DOHH2 (cell line): ENCODE data around the gene TNFAIP2.

Experiments used
- H3F3A ChIP-seq: fragments of 200-600 bp; sonication (generic), shearing (Covaris generic); 2 replicates; pipeline ENCODE4 v1.6.0; 2016; ENCODE audit warnings: antibody characterized with exemption, mild to moderate bottlenecking; ENCODE audit not compliant: control insufficient read depth, insufficient read depth
- H3K27ac ChIP-seq: fragments of 200-600 bp; sonication (generic); 2 replicates; pipeline ENCODE4 v1.5.1; 2014; ENCODE audit warnings: low read depth, mild to moderate bottlenecking, low read length, moderate library complexity
- H3K27me3 ChIP-seq: fragments of 200-600 bp; sonication (generic); 2 replicates; pipeline ENCODE4 v1.6.1; 2014; ENCODE audit warnings: mild to moderate bottlenecking, low read length, mixed read lengths; ENCODE audit not compliant: control insufficient read depth
- H3K36me3 ChIP-seq: fragments of 200-600 bp; sonication (generic); 2 replicates; pipeline ENCODE4 v1.6.1; 2014; ENCODE audit warnings: mild to moderate bottlenecking, low read length, moderate library complexity, mixed read lengths; ENCODE audit not compliant: control insufficient read depth
- H3K4me1 ChIP-seq: fragments of 200-600 bp; sonication (generic); 2 replicates; pipeline ENCODE4 v1.6.1; 2014; ENCODE audit warnings: mild to moderate bottlenecking, low read length, mixed read lengths; ENCODE audit not compliant: control insufficient read depth
- H3K4me2 ChIP-seq: fragments of 200-600 bp; sonication (generic); 2 replicates; pipeline ENCODE4 v1.6.0; 2014; ENCODE audit warnings: mild to moderate bottlenecking, low read length, moderate library complexity
- H3K4me3 ChIP-seq: fragments of 200-600 bp; sonication (generic); 2 replicates; pipeline ENCODE4 v1.5.1; 2014; ENCODE audit warnings: mild to moderate bottlenecking, low read length, mixed read lengths
- H3K79me2 ChIP-seq: fragments of 200-600 bp; sonication (generic); 2 replicates; pipeline ENCODE4 v1.6.1; 2014; ENCODE audit warnings: mild to moderate bottlenecking, low read length, mixed read lengths; ENCODE audit not compliant: control insufficient read depth
- H3K9me2 ChIP-seq: fragments of 200-600 bp; sonication (generic); replicated peaks from 2 replicates; pipeline ENCODE4 v1.6.1; 2014; ENCODE audit warnings: mild to moderate bottlenecking, low read length, mixed read lengths; ENCODE audit not compliant: control insufficient read depth
- H3K9me3 ChIP-seq: fragments of 200-600 bp; sonication (generic); 2 replicates; pipeline ENCODE4 v1.6.1; 2014; ENCODE audit warnings: antibody characterized with exemption, low read length, mixed read lengths; ENCODE audit not compliant: control insufficient read depth, insufficient read depth
- H4K20me1 ChIP-seq: fragments of 200-600 bp; sonication (generic); 2 replicates; pipeline ENCODE4 v1.6.0; 2014; ENCODE audit warnings: low read depth, mild to moderate bottlenecking, antibody characterized with exemption, low read length, moderate library complexity; ENCODE audit not compliant: control insufficient read depth, insufficient read depth
- CTCF ChIP-seq: fragments of 200-600 bp; sonication (generic); IDR thresholded peaks from one replicate; pipeline ENCODE4 v1.5.1; 2014; ENCODE audit warnings: antibody characterized with exemption, mild to moderate bottlenecking, low read depth, low read length; ENCODE audit not compliant: poor library complexity, severe bottlenecking
- EZH2phosphoT487 ChIP-seq: fragments of 200-600 bp; sonication (generic); IDR thresholded peaks from 2 replicates; pipeline ENCODE4 v1.6.1; 2017; ENCODE audit warnings: borderline replicate concordance, mild to moderate bottlenecking, antibody characterized with exemption, low read length, moderate library complexity, mixed read lengths

The TNFAIP2 gene

GRCh38 chr14:103111232-103111868 is 11.9 kb upstream of the TNFAIP2 start:
- H3K4me1 ChIP-seq = peaks cover 82% of the 10 kb centered on the region
- H3K27ac ChIP-seq = peak overlapping the region; percentile 88
- H3K4me2 ChIP-seq = peak overlapping the region; percentile 78

DNA sequence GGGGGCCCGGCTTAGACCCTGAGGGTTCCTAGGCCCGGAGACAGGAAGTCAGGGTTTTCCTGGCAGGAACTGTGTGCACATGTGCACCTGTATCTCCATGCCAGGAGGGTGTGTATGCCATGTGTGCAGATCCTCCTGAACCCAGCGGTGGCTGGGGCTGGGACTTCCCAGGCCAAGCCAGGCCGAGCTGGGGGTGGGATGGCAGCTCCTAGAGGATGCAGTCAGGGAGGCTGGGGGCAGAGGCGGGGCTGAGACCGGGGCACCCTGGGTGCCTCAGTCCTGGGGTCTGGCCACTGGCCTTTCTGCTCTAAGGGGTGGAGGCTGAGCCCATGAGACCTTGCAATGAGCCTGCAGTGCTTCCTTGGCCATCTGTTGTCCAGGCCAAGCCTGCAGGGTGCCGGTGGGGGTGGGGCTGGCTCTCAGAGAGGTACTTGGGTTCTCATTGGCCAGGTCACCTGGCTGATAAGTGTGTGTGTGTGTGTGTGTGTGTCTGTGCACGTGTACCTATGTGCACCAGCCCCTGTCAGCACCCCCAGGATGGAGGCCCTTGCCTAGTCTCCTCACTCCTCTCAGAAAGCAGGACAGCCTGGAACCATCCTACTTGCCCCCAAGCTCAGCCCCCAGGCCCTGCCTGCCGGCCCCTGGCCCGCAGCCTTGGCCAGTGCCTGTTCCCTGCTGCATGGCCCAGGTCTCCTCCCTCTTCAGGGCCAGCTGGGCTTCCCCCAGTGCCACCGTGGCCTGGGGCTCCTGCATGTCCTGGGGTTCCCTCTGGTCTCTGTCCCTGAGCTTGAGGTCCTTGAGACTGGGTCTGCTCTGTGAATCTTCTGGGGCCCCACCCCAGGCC is 10.6 kb upstream of the TNFAIP2 start:
- H3K27ac ChIP-seq = peak overlapping the region; percentile 88
- peak overlapping the region; percentile 62 for H3K4me3 ChIP-seq
- H4K20me1 ChIP-seq = no peaks in the 10 kb centered on the region
- no peaks in the 10 kb centered on the region for H3K9me2 ChIP-seq
- no peaks in the 10 kb centered on the region for H3K27me3 ChIP-seq
- TF ChIP-seq EZH2phosphoT487 (no peak), CTCF (no peak)
- no peaks in the 10 kb centered on the region for H3K36me3 ChIP-seq
- H3K4me1 ChIP-seq = peaks cover 71% of the 10 kb centered on the region
- H3K4me2 ChIP-seq = peak overlapping the region; percentile 78
- H3K79me2 ChIP-seq = no peaks in the 10 kb centered on the region
- H3K9me3 ChIP-seq = no peaks in the 10 kb centered on the region
- peaks cover 8% of the 10 kb centered on the region for H3F3A ChIP-seq

More at GRCh38 chr14:103111232-103111868, 11.9 kb upstream of the TNFAIP2 start:
- Histone ChIP-seq H3K27me3 (no peaks in the 10 kb centered on the region), H3F3A (peaks cover 8% of the 10 kb centered on the region), H3K9me2 (no peaks in the 10 kb centered on the region), H3K79me2 (no peaks in the 10 kb centered on the region), H3K4me3 (peak overlapping the region; percentile 62), H4K20me1 (no peaks in the 10 kb centered on the region), H3K36me3 (no peaks in the 10 kb centered on the region), H3K9me3 (no peaks in the 10 kb centered on the region)
- TF ChIP-seq CTCF (no peak), EZH2phosphoT487 (no peak)

GRCh38 chr14:103113303-103113702 is 10.0 kb upstream of the TNFAIP2 start:
- Histone ChIP-seq H3K79me2 (no peaks in the 10 kb centered on the region), H3K27ac (no peak overlapping the region)

More at GRCh38 chr14:103113303-103113702, 10.0 kb upstream of the TNFAIP2 start:
- Histone ChIP-seq H3K9me2 (no peaks in the 10 kb centered on the region), H4K20me1 (no peaks in the 10 kb centered on the region), H3K4me2 (peak overlapping the region; percentile 78; the same call in 1 of the 2 replicates), H3K36me3 (no peaks in the 10 kb centered on the region), H3K27me3 (no peaks in the 10 kb centered on the region), H3K4me1 (peaks cover 71% of the 10 kb centered on the region), H3K4me3 (no peak overlapping the region), H3F3A (peaks cover 8% of the 10 kb centered on the region), H3K9me3 (no peaks in the 10 kb centered on the region)
- TF ChIP-seq EZH2phosphoT487 = no peak
- no peak for TF ChIP-seq CTCF
